DMS 273 treated with DMSO at 0.1 percent for 48 hours (cell line): Measurements from ENCODE around the gene PSRC1.

Experiments
- DNase-seq: peaks from one replicate; lab custom pipeline; 2025; lab: John Stamatoyannopoulos, UW

PSRC1 gene

GRCh38 chr1:109258481-109259466 is 24.2 kb downstream of the PSRC1 start:
- no peak for DNase-seq

- DNase-seq: no peak
Measured at GRCh38 chr1:109257682-109258421, 25.1 kb downstream of the PSRC1 start.

DNA sequence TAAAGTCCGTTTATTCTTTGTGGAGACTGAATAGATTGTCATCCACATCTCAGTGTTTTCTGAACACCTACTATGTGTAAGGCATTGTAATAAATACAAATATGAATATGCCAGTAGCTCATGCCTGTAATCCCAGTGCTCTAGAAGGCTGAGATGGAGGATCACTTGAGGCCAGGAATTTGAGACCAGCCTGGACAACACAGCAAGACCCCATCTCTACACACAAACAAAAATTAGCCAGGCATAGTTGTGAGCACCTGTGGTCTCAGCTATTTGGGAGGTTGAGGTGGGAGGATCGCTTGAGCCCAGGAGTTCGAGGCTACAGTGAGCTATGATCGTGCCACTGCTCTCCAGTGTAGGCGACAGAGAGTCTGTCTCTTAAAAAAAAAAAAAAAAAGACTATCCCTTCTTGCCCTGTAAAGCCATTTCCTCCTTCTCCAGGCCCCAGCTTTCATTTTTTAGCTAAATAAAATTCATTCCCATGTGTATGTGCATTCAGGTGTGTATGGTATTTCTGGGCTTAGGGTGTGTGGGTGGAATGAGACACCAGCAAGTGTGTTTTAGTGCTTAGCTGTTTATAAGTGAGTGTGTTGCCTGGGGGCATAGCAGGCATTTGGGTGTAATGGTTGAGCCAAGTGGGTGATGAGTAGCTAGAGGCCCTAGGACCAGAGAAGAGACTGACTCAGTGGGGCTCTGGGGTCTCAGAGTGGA is 25.8 kb downstream of the PSRC1 start:
- DNase-seq: no peak

- no peak for DNase-seq
Measured at GRCh38 chr1:109256085-109256484, 26.9 kb downstream of the PSRC1 start.

DNA sequence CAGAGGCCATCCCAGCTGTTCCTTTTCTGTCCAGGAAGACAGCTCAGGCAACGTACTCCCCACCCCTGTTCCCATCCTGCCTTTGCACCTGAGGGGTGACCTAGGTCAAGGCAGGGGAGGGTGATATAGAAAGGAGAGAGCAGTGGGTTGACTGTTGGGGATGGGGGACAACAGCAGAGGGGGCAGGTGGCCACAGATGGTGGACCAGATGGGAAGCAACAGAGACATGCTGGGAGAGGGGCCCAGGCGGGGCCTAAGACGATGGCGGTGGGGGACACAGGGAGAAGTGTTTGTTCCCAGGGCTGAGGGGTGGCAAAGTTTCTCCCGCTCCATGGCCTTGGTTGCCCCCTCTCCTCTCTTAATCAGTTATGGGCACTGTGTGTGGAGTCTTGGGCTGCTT is 27.3 kb downstream of the PSRC1 start:
- peak; percentile 91 for DNase-seq

GRCh38 chr1:109255097-109255651 is 27.8 kb downstream of the PSRC1 start:
- no peak for DNase-seq

DNA sequence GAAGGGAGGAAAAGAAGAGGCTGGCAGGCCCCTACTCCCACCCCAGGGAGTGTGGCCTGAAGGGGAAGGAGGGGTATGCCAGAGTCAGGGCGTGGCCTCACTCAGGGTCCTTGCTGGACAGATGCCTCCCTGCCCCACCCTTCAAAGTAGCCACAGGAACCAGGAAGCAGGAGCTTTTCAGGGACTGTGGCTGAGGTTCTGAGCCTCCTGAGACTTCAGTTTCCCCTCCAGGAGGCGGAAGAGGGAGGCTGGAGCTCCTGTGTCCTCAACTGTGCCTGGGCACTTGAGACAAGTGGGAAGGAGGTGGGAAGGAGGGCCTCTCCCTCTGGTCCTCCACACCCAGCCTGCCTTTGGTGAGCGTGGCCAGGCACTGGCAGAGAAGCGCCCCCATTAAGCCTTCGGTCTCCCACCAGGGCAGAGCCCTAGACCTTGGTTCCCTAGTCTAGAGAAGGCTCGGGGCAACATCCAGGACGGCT is 28.3 kb downstream of the PSRC1 start:
- DNase-seq: no peak

DNA sequence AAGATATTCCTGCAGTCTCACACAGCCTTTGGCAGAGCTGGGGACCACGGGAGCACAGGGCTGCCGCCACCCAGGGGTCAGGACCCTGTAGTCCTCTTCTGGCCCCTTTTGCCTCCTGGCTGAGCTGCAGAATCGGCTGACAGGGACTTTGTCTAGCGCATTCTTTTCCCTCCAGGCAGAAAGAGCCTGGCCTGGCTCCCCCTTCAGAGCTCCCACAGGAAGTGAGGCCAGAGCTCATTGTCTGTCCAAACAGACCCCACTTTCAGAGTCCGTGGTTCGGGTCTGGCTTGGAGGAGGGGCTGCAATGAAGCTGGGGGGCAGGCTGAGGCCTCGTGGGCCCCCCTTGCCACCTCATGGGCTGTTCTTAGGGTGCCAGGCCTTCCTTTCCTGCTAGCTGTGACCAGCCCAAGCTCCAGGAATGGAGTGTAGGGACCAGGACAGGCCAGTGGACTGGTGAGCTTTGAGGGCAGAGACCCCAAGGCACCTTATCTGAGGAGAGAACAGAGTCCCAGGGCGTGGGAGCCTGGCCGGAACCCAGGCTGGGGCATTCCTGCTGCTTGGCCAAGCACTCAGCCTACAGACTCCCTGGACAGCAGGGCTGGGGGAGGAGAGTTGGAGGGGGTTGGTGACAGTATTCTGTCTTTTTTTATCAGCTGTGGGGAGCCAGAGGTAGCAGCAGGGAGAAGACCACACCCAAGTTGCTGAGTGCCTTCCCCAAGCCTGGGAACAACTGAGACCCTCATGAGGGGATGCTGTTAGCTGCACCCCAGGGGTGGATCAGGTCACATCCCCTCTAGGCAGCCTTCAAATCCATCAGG is 28.9 kb downstream of the PSRC1 start:
- no peak for DNase-seq

GRCh38 chr1:109252893-109253802 is 29.8 kb downstream of the PSRC1 start:
- peak; percentile 62 for DNase-seq

DNA sequence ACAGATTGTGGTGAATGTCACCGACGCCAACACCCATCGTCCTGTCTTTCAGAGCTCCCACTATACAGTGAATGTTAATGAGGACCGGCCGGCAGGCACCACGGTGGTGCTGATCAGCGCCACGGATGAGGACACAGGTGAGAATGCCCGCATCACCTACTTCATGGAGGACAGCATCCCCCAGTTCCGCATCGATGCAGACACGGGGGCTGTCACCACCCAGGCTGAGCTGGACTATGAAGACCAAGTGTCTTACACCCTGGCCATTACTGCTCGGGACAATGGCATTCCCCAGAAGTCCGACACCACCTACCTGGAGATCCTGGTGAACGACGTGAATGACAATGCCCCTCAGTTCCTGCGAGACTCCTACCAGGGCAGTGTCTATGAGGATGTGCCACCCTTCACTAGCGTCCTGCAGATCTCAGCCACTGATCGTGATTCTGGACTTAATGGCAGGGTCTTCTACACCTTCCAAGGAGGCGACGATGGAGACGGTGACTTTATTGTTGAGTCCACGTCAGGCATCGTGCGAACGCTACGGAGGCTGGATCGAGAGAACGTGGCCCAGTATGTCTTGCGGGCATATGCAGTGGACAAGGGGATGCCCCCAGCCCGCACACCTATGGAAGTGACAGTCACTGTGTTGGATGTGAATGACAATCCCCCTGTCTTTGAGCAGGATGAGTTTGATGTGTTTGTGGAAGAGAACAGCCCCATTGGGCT is 30.6 kb downstream of the PSRC1 start:
- no peak for DNase-seq

DNA sequence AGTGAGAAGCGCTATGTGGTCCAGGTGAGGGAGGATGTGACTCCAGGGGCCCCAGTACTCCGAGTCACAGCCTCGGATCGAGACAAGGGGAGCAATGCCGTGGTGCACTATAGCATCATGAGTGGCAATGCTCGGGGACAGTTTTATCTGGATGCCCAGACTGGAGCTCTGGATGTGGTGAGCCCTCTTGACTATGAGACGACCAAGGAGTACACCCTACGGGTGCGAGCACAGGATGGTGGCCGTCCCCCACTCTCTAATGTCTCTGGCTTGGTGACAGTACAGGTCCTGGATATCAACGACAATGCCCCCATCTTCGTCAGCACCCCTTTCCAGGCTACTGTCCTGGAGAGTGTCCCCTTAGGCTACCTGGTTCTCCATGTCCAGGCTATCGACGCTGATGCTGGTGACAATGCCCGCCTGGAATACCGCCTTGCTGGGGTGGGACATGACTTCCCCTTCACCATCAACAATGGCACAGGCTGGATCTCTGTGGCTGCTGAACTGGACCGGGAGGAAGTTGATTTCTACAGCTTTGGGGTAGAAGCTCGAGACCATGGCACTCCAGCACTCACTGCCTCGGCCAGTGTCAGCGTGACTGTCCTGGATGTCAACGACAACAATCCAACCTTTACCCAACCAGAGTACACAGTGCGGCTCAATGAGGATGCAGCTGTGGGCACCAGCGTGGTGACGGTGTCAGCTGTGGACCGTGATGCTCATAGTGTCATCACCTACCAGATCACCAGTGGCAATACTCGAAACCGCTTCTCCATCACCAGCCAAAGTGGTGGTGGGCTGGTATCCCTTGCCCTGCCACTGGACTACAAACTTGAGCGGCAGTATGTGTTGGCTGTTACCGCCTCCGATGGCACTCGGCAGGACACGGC is 31.4 kb downstream of the PSRC1 start:
- DNase-seq: no peak

DNA sequence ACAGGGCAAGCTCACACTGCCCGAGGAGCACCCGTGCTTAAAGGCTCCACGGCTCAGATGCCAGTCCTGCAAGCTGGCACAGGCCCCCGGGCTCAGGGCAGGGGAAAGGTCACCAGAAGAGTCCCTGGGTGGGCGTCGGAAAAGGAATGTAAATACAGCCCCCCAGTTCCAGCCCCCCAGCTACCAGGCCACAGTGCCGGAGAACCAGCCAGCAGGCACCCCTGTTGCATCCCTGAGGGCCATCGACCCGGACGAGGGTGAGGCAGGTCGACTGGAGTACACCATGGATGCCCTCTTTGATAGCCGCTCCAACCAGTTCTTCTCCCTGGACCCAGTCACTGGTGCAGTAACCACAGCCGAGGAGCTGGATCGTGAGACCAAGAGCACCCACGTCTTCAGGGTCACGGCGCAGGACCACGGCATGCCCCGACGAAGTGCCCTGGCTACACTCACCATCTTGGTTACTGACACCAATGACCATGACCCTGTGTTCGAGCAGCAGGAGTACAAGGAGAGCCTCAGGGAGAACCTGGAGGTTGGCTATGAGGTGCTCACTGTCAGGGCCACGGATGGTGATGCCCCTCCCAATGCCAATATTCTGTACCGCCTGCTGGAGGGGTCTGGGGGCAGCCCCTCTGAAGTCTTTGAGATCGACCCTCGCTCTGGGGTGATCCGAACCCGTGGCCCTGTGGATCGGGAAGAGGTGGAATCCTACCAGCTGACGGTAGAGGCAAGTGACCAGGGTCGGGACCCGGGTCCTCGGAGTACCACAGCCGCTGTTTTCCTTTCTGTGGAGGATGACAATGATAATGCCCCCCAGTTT is 32.3 kb downstream of the PSRC1 start:
- DNase-seq: no peak

- no peak for DNase-seq
Measured at GRCh38 chr1:109249654-109250401, 33.1 kb downstream of the PSRC1 start.

- DNase-seq: peak; percentile 26
Measured at GRCh38 chr1:109248797-109249629, 33.9 kb downstream of the PSRC1 start, which contains the start of gene CELSR2. Gene CELSR2 (plus strand): TSS chr1:109249539. CDS start chr1:109250080, 541 bp downstream.

GRCh38 chr1:109248444-109248796 is 34.5 kb downstream of the PSRC1 start:
- no peak for DNase-seq
